H1 (cell line): ENCODE data around the gene IGFBP6. TPM values are rescaled to one million over a fixed set of nuclear protein-coding genes. Genes with fewer than 3 reads are reported as not detected.

Experiments used
- CTCF ChIA-PET: fragments of 300-600 bp; sonication (Branson Sonifier 250); formaldehyde crosslinking; loops from one replicate; lab custom pipeline; 2021; ENCODE audit not compliant: partially characterized antibody; lab: Charles Lee
- POLR2A ChIA-PET: fragments of 300-600 bp; sonication (Branson Sonifier 250); formaldehyde crosslinking; loops from one replicate; lab custom pipeline; 2021; ENCODE audit warnings: inconsistent platforms; ENCODE audit not compliant: partially characterized antibody; lab: Charles Lee
- DNase-seq, 2 experiments: peaks; one replicate each; pipeline versions ENCODE4 v3.0.0 to v3.0.0-alpha.2; 2010 to 2022; ENCODE audit warnings: low spot score in 2 of 2, low read depth in 1 of 2, mixed read lengths in 1 of 2
- FAIRE-seq: peaks from 2 replicates; lab custom pipeline; 2011; peaks lifted over from hg19 to GRCh38; lab: Jason Lieb, UNC
- H2AFZ ChIP-seq: 2 replicates; pipeline ENCODE4 v1.8.1; 2012; ENCODE audit warnings: low read length, inconsistent platforms
- H2AK5ac ChIP-seq: 2 replicates; pipeline ENCODE4 v1.6.1; 2013; ENCODE audit warnings: low read depth, low read length
- H2BK120ac ChIP-seq: replicated peaks from 2 replicates; pipeline ENCODE3; 2013; ENCODE audit warnings: low read depth, low read length, inconsistent platforms
- H2BK12ac ChIP-seq: 2 replicates; pipeline ENCODE4 v1.6.1; 2013; ENCODE audit warnings: low read depth, low read length
- H2BK15ac ChIP-seq: 2 replicates; pipeline ENCODE4 v1.6.1; 2013; ENCODE audit warnings: low read length
- H2BK20ac ChIP-seq: 2 replicates; pipeline ENCODE4 v1.6.1; 2013; ENCODE audit warnings: low read length
- H2BK5ac ChIP-seq: 2 replicates; pipeline ENCODE4 v1.6.1; 2013; ENCODE audit warnings: low read depth, low read length
- H3K14ac ChIP-seq: 2 replicates; pipeline ENCODE4 v1.6.1; 2013; ENCODE audit warnings: inconsistent platforms; ENCODE audit not compliant: insufficient read length
- H3K18ac ChIP-seq: 2 replicates; pipeline ENCODE4 v1.6.1; 2013; ENCODE audit warnings: low read length; ENCODE audit errors: extremely low read depth
- H3K23ac ChIP-seq: 2 replicates; pipeline ENCODE4 v1.6.1; 2013; ENCODE audit warnings: inconsistent platforms; ENCODE audit not compliant: insufficient read length
- H3K23me2 ChIP-seq: 2 replicates; pipeline ENCODE4 v1.6.1; 2013; ENCODE audit warnings: low read depth, low read length
- H3K27ac ChIP-seq: 2 replicates; pipeline ENCODE4 v1.6.1; 2011; ENCODE audit warnings: low read depth, low read length, inconsistent platforms
- H3K27me3 ChIP-seq, 4 experiments: replicated peaks in 1 of 4; 1 replicate in 1 of 4; 2 replicates in 3 of 4; pipeline versions ENCODE4 v1.6.1 to v1.8.1; 2011 to 2013; ENCODE audit warnings: low read length in 3 of 4, mild to moderate bottlenecking in 3 of 4, inconsistent platforms in 2 of 4, mixed read lengths in 2 of 4, moderate library complexity in 1 of 4; ENCODE audit not compliant: control insufficient read depth in 3 of 4, insufficient read depth in 3 of 4; ENCODE audit errors: extremely low read depth in 1 of 4
- H3K36me3 ChIP-seq, 4 experiments: 2 replicates each; pipeline versions ENCODE4 v1.6.1 to v1.8.1; 2011 to 2013; ENCODE audit warnings: mild to moderate bottlenecking in 4 of 4, low read length in 3 of 4, moderate library complexity in 2 of 4, control low read depth in 1 of 4, inconsistent platforms in 1 of 4; ENCODE audit not compliant: insufficient read depth in 4 of 4, control insufficient read depth in 2 of 4
- H3K4ac ChIP-seq: replicated peaks from 2 replicates; pipeline ENCODE3; 2013; ENCODE audit warnings: low read length, low read depth, mixed read lengths, inconsistent platforms; ENCODE audit not compliant: insufficient read length
- H3K4me1 ChIP-seq, 4 experiments: replicated peaks in 1 of 4; 1 replicate in 1 of 4; 2 replicates in 3 of 4; pipeline versions ENCODE4 v1.6.1 to v1.8.1; 2011 to 2013; ENCODE audit warnings: low read length in 3 of 4, inconsistent platforms in 2 of 4, mixed read lengths in 1 of 4; ENCODE audit not compliant: insufficient read depth in 4 of 4, control insufficient read depth in 3 of 4
- H3K4me2 ChIP-seq, 2 experiments: 2 replicates each; pipeline versions ENCODE4 v1.6.1 to v1.8.1; 2011 to 2013; ENCODE audit warnings: low read depth in 2 of 2, low read length in 2 of 2, control low read depth in 1 of 2, inconsistent platforms in 1 of 2, mild to moderate bottlenecking in 1 of 2; ENCODE audit not compliant: insufficient read depth in 1 of 2
- H3K4me3 ChIP-seq, 4 experiments: fragments of 200-600, 300-600 bp in 1 of 4; sonication (generic), shearing (Covaris generic), sonication (Bioruptor Twin) in 1 of 4; 2 replicates each; pipeline versions ENCODE4 v1.5.1 to v1.8.1; 2011 to 2016; ENCODE audit warnings: low read length in 4 of 4, low read depth in 3 of 4, control low read depth in 2 of 4, inconsistent platforms in 2 of 4, mild to moderate bottlenecking in 2 of 4, mixed read lengths in 1 of 4, moderate library complexity in 1 of 4; ENCODE audit not compliant: insufficient read depth in 2 of 4; ENCODE audit errors: extremely low read depth in 1 of 4
- H3K56ac ChIP-seq: replicated peaks from 2 replicates; pipeline ENCODE3; 2013; ENCODE audit warnings: low read depth, mild to moderate bottlenecking, mixed read lengths, low read length, inconsistent platforms; ENCODE audit not compliant: insufficient read length
- H3K79me1 ChIP-seq: 2 replicates; pipeline ENCODE4 v1.6.1; 2013; ENCODE audit warnings: low read depth, low read length, control low read depth
- H3K79me2 ChIP-seq, 2 experiments: 2 replicates each; pipeline versions ENCODE4 v1.6.1 to v1.8.1; 2012 to 2013; ENCODE audit warnings: low read length in 2 of 2, mild to moderate bottlenecking in 2 of 2, inconsistent platforms in 1 of 2; ENCODE audit not compliant: insufficient read depth in 2 of 2, control insufficient read depth in 1 of 2
- H3K9ac ChIP-seq, 4 experiments: replicated peaks in 1 of 4; 1 replicate in 1 of 4; 2 replicates in 3 of 4; pipeline versions ENCODE4 v1.6.1 to v1.8.1; 2011 to 2013; ENCODE audit warnings: low read depth in 3 of 4, low read length in 3 of 4, control low read depth in 2 of 4, mild to moderate bottlenecking in 2 of 4, moderate library complexity in 2 of 4, inconsistent platforms in 1 of 4; ENCODE audit errors: extremely low read depth in 1 of 4
- H3K9me3 ChIP-seq, 2 experiments: 2 replicates each; pipeline versions ENCODE4 v1.6.1 to v1.8.1; 2012 to 2013; ENCODE audit warnings: mild to moderate bottlenecking in 2 of 2, moderate library complexity in 2 of 2, control low read depth in 1 of 2, inconsistent platforms in 1 of 2, low read depth in 1 of 2, low read length in 1 of 2, mixed read lengths in 1 of 2; ENCODE audit not compliant: insufficient read depth in 2 of 2
- H4K20me1 ChIP-seq, 2 experiments: replicated peaks in 1 of 2; 2 replicates each; pipeline versions ENCODE3 to v1.8.1; 2011 to 2013; ENCODE audit warnings: inconsistent platforms in 2 of 2, low read length in 2 of 2, mild to moderate bottlenecking in 1 of 2; ENCODE audit not compliant: insufficient read depth in 2 of 2, control insufficient read depth in 1 of 2
- H4K5ac ChIP-seq: 2 replicates; pipeline ENCODE4 v1.6.1; 2013; ENCODE audit warnings: low read length, low read depth, mixed read lengths, inconsistent platforms; ENCODE audit not compliant: insufficient read length
- H4K8ac ChIP-seq: 2 replicates; pipeline ENCODE4 v1.8.0; 2013; ENCODE audit warnings: mild to moderate bottlenecking, moderate library complexity, low read length, inconsistent platforms; ENCODE audit not compliant: insufficient read depth; ENCODE audit errors: extremely low read depth
- H4K91ac ChIP-seq: replicated peaks from 2 replicates; pipeline ENCODE3; 2013; ENCODE audit warnings: low read length, mixed read lengths, inconsistent platforms; ENCODE audit not compliant: insufficient read length
- BACH1 ChIP-seq: IDR thresholded peaks from 2 replicates; pipeline ENCODE4 v1.6.1; 2012; ENCODE audit warnings: low read length, improper control_type of control experiment
- EP300 ChIP-seq, 2 experiments: IDR thresholded peaks; 1 replicate in 1 of 2; 2 replicates in 1 of 2; pipeline ENCODE4 v1.6.1; 2011 to 2012; ENCODE audit warnings: low read depth in 2 of 2, low read length in 2 of 2, mild to moderate bottlenecking in 2 of 2, borderline replicate concordance in 1 of 2, inconsistent platforms in 1 of 2, moderate library complexity in 1 of 2
- JUN ChIP-seq: IDR thresholded peaks from 2 replicates; pipeline ENCODE4 v1.6.1; 2011; ENCODE audit warnings: low read depth, mild to moderate bottlenecking, improper control_type of control experiment, low read length
- JUND ChIP-seq: IDR thresholded peaks from 2 replicates; pipeline ENCODE4 v1.6.1; 2011; ENCODE audit warnings: mild to moderate bottlenecking, improper control_type of control experiment, low read length
- KDM1A ChIP-seq: fragments of 200-600, 300-600 bp; sonication (generic); IDR thresholded peaks from 2 replicates; pipeline ENCODE4 v1.7.1; 2016; ENCODE audit warnings: mild to moderate bottlenecking, low read length, borderline replicate concordance
- MAX ChIP-seq: IDR thresholded peaks from 2 replicates; pipeline ENCODE4 v1.6.1; 2012; ENCODE audit warnings: inconsistent platforms
- RBBP5 ChIP-seq: IDR thresholded peaks from 2 replicates; pipeline ENCODE4 v1.7.1; 2012; ENCODE audit warnings: low read depth, mild to moderate bottlenecking, inconsistent platforms, low read length, moderate library complexity, borderline replicate concordance
- SIN3A ChIP-seq, 2 experiments: IDR thresholded peaks in 1 of 2; conservative IDR thresholded peaks in 1 of 2; 2 replicates each; pipeline ENCODE4 v1.6.1; 2011 to 2012; ENCODE audit warnings: low read length in 2 of 2, improper control_type of control experiment in 1 of 2, low read depth in 1 of 2, mild to moderate bottlenecking in 1 of 2
- SP2 ChIP-seq: IDR thresholded peaks from 2 replicates; pipeline ENCODE4 v1.6.1; 2012; ENCODE audit warnings: mild to moderate bottlenecking, low read length, inconsistent platforms
- TAF7 ChIP-seq: optimal IDR thresholded peaks from 2 replicates; pipeline ENCODE3; 2011; ENCODE audit warnings: low read depth, mild to moderate bottlenecking, inconsistent platforms, low read length, moderate library complexity, borderline replicate concordance
- WGBS, 2 experiments: shearing (Covaris generic) in 1 of 2; methylation state at CpG; one replicate each; pipeline versions ENCODE4 v1.1.6 to v1.1.7; 2013 to 2015; ENCODE audit warnings: low lambda C conversion rate in 2 of 2, mixed read lengths in 2 of 2, inconsistent platforms in 1 of 2, low coverage in 1 of 2, missing lambda C conversion rate in 1 of 2; ENCODE audit not compliant: insufficient replicate concordance in 2 of 2, insufficient coverage in 1 of 2, insufficient read length in 1 of 2; ENCODE audit errors: extremely low coverage in 1 of 2, missing lambda C conversion rate in 1 of 2; 5-methylcytosine and 5-hydroxymethylcytosine counted together
- polyA plus RNA-seq, 7 experiments: library from polyadenylated mRNA; depleted of rRNA in 3 of 7; stranded (reverse) in 5 of 7; unstranded in 2 of 7; fragments of >200 nt in 5 of 7; fragments of 200-250 nt in 2 of 7; gene quantifications; 1 replicate in 5 of 7; 2 replicates in 1 of 7; 4 replicates in 1 of 7; pipeline versions ENCODE4 v1.2.1 to v1.2.3, GENCODE V29; 2011 to 2013; ENCODE audit warnings: missing spikeins in 2 of 7, mixed read lengths in 2 of 7
- total RNA-seq: library from RNA; stranded (reverse); fragmentation: NEBNext Ultra II Directional; extraction: Animal tissue kit (Norgen Biotek cat#: 25700); gene quantifications from 2 replicates; pipeline ENCODE4 v1.2.1, GENCODE V29; 2021

Gene IGFBP6
- total and polyA plus RNA-seq, 2 of the 8 experiments (the other 6 are each of a cell fraction or from before 2014, with no cell fraction given) = 13.7 to 14.7 TPM

- H3K4me2 ChIP-seq = no peak overlapping the region
- no peaks in the 10 kb centered on the region for H3K79me2 ChIP-seq
- H3K23me2 ChIP-seq = no peaks in the 10 kb centered on the region
- H3K36me3 ChIP-seq = no peaks in the 10 kb centered on the region
- no peaks in the 10 kb centered on the region for H3K79me1 ChIP-seq
- 90% methylated on average over 10 of the region's 10 CpGs; no CpG with 5 or more reads in 1 of the 2 experiments for WGBS, 2 experiments
- no peak overlapping the region for H2BK20ac ChIP-seq
- no peak overlapping the region for H4K91ac ChIP-seq
- no peaks in the 10 kb centered on the region for H3K4me1 ChIP-seq
- no peak overlapping the region for H3K4ac ChIP-seq
- ChIA-PET CTCF (interaction anchor here (0.7 to 4.6 kb wide), 5 partner anchors 31 to 138 kb away, joined by 3 to 15 read pairs (median 10); no protein-coding TSS in a partner anchor), POLR2A (interaction anchor here (1.2 kb wide), 1 partner anchor 67 kb away, joined by 3 read pairs; no protein-coding TSS in a partner anchor)
- H4K5ac ChIP-seq = no peak overlapping the region
- no peak overlapping the region for H2BK120ac ChIP-seq
- H3K56ac ChIP-seq = no peak overlapping the region
- no peak overlapping the region for H3K9ac ChIP-seq
- no peak overlapping the region for H2BK5ac ChIP-seq
- no peaks in the 10 kb centered on the region for H3K27me3 ChIP-seq
- H4K8ac ChIP-seq = no peak overlapping the region
- no peak overlapping the region for H3K18ac ChIP-seq
- no peak overlapping the region for H3K27ac ChIP-seq
- no peak overlapping the region for H2BK12ac ChIP-seq
- no peaks in the 10 kb centered on the region for H4K20me1 ChIP-seq
- no peaks in the 10 kb centered on the region for H3K9me3 ChIP-seq
- DNase-seq = peak in 1 of 2 experiments; percentile 39
- no peak overlapping the region for H3K23ac ChIP-seq
- H2AK5ac ChIP-seq = no peak overlapping the region
- H2BK15ac ChIP-seq = no peak overlapping the region
- no peak overlapping the region for H3K14ac ChIP-seq
- TF ChIP-seq KDM1A (no peak), TAF7 (no peak), SIN3A (conservative IDR thresholded peaks at IDR 0.05 in 1 of 2, IDR thresholded peaks at IDR 0.05 in 1 of 2; ENCODE audit: low read depth in 1 of 2, low read length in 2 of 2) (no peak), JUN (no peak), RBBP5 (no peak), EP300 (IDR thresholded peaks at IDR 0.05; ENCODE audit: borderline replicate concordance in 1 of 2, low read depth in 2 of 2, low read length in 2 of 2) (no peak), SP2 (no peak), MAX (no peak), JUND (no peak), BACH1 (no peak)
- H3K4me3 ChIP-seq = no peak overlapping the region
- FAIRE-seq = no peak
- no peak overlapping the region for H2AFZ ChIP-seq
These were observed 31.5 kb downstream of the IGFBP6 start for GRCh38 chr12:53128780-53129569.
